GM12878 (cell line): ENCODE results near the gene CTDNEP1. TPM values are rescaled to one million over a fixed set of nuclear protein-coding genes. Genes with fewer than 3 reads are reported as not detected.

Experiments
- CREB1 ChIP-seq: IDR thresholded peaks from 2 replicates; pipeline ENCODE4 v1.6.1; 2012; ENCODE audit warnings: low read depth, mild to moderate bottlenecking, inconsistent platforms
- E2F8 ChIP-seq: fragments of 450-650 bp; IDR thresholded peaks from 2 replicates; pipeline ENCODE4 v1.6.1; 2018; ENCODE audit warnings: mild to moderate bottlenecking, low read depth, moderate library complexity; ENCODE audit not compliant: partially characterized antibody
- EZH2 ChIP-seq: IDR thresholded peaks from 2 replicates; pipeline ENCODE4 v1.6.1; 2012; ENCODE audit warnings: low read depth, mild to moderate bottlenecking, control low read depth, inconsistent platforms, low read length, borderline replicate concordance; ENCODE audit not compliant: control insufficient read depth
- IRF3 ChIP-seq: fragments of 450-650 bp; IDR thresholded peaks from 2 replicates; pipeline ENCODE4 v1.6.1; 2014; ENCODE audit warnings: mild to moderate bottlenecking
- MXI1 ChIP-seq: fragments of 150-350 bp; IDR thresholded peaks from 2 replicates; pipeline ENCODE4 v1.6.1; 2011; ENCODE audit warnings: low read depth, mild to moderate bottlenecking, inconsistent platforms, low read length, improper control_type of control experiment
- NKRF ChIP-seq: fragments of 450-650 bp; conservative IDR thresholded peaks from 2 replicates; pipeline ENCODE4 v1.6.1; 2017; ENCODE audit warnings: mild to moderate bottlenecking, moderate library complexity
- PML ChIP-seq: IDR thresholded peaks from 2 replicates; pipeline ENCODE4 v1.6.1; 2012; ENCODE audit warnings: low read length, inconsistent platforms
- PRDM15 ChIP-seq: fragments of 450-650 bp; formaldehyde crosslinking; IDR thresholded peaks from 2 replicates; pipeline ENCODE4 v1.4.0; 2020; ENCODE audit warnings: mild to moderate bottlenecking, moderate library complexity
- TBL1XR1 ChIP-seq: IDR thresholded peaks from 2 replicates; pipeline ENCODE4 v1.6.1; 2012; ENCODE audit warnings: low read depth, low read length, improper control_type of control experiment
- ZNF207 ChIP-seq: fragments of 450-650 bp; IDR thresholded peaks from 2 replicates; pipeline ENCODE4 v1.6.1; 2014; ENCODE audit warnings: antibody characterized with exemption, mild to moderate bottlenecking, borderline replicate concordance
- ZNF622 ChIP-seq: fragments of 450-650 bp; IDR thresholded peaks from 2 replicates; pipeline ENCODE4 v1.6.1; 2017; ENCODE audit warnings: mild to moderate bottlenecking, inconsistent platforms
- polyA plus RNA-seq, 11 experiments: library from polyadenylated mRNA; depleted of rRNA in 4 of 11; unstranded in 6 of 11; stranded (reverse) in 5 of 11; fragments of >200 nt; fragmentation: Nextera tagmentation in 4 of 11; fragmentation: Illumina TruSeq in 1 of 11; extraction: Ambion mirVana in 4 of 11; extraction: Trizol in 1 of 11; gene quantifications; 1 replicate in 1 of 11; 2 replicates in 10 of 11; pipeline versions ENCODE4 v1.2.1 to v1.2.3, GENCODE V29; 2011 to 2016; ENCODE audit warnings: inconsistent platforms in 2 of 11, missing spikeins in 2 of 11, low read depth in 1 of 11
- total RNA-seq, 4 experiments: library from RNA; depleted of rRNA in 3 of 4; stranded (reverse); fragments of >200 nt in 3 of 4; fragmentation: Illumina TruSeq in 1 of 4; extraction: Trizol in 1 of 4; gene quantifications; 2 replicates each; pipeline versions ENCODE4 v1.2.1 to v1.2.3, GENCODE V29; 2013 to 2021
- TF ChIP-seq, protein P1 (sequence below): IDR thresholded peaks from 2 replicates; pipeline ENCODE4 v1.6.1; 2011; ENCODE audit warnings: low read depth, low read length, improper control_type of control experiment, borderline replicate concordance
- TF ChIP-seq, protein P2 (sequence below): fragments of 450-650 bp; IDR thresholded peaks from 2 replicates; pipeline ENCODE4 v1.6.1; 2016; ENCODE audit warnings: mild to moderate bottlenecking, moderate library complexity, borderline replicate concordance

The CTDNEP1 gene
- total and polyA plus RNA-seq, 10 of the 15 experiments (the other 5 are each of a cell fraction or from before 2014, with no cell fraction given): 23.7 to 176 (median 30.3) TPM

DNA sequence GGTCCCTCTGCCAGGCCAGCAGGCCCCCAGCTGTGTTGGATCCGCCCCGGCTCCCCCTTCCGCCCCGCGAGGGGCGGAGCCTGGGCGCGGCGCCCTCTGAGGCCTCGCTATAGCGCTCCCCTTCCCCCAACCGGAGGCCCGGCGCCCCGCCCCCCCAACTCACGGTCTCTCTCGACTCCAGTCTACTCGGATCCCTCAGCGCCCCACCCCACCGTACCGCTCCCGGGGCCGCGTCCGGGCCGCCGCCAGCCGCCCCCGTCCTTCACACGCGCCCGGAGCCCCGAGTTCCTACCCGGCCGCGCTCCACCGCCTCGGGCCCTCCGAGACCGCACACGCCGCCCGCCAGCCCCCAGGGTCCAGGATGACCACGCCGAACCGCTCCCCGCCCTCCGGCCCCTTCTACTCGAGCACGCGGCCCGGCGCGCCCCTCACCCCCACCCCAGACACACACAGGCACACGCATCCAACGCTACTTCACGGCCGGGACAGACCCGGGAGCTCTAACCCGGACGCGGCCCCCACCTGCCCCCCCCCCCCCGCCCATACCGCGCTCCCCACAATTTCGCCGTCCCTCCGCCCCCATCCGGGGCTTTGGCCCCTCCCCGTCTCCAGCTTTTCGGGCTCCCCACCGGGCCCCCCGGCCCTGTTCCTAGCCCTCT, 13.6 kb downstream of the CTDNEP1 start (continued):
- TF ChIP-seq, protein P1, sequence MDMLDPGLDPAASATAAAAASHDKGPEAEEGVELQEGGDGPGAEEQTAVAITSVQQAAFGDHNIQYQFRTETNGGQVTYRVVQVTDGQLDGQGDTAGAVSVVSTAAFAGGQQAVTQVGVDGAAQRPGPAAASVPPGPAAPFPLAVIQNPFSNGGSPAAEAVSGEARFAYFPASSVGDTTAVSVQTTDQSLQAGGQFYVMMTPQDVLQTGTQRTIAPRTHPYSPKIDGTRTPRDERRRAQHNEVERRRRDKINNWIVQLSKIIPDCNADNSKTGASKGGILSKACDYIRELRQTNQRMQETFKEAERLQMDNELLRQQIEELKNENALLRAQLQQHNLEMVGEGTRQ: no peak
- TF ChIP-seq ZNF207 (no peak), TBL1XR1 (no peak), IRF3 (no peak), PRDM15 (CRISPR knock-in tag) (no peak), PML (no peak), EZH2 (no peak), NKRF (0 out of 2 replicates have a peak, but pooled peaks have one; percentile 26), ZNF622 (no peak), E2F8 (no peak), CREB1 (no peak), MXI1 (no peak)
- TF ChIP-seq, protein P2, sequence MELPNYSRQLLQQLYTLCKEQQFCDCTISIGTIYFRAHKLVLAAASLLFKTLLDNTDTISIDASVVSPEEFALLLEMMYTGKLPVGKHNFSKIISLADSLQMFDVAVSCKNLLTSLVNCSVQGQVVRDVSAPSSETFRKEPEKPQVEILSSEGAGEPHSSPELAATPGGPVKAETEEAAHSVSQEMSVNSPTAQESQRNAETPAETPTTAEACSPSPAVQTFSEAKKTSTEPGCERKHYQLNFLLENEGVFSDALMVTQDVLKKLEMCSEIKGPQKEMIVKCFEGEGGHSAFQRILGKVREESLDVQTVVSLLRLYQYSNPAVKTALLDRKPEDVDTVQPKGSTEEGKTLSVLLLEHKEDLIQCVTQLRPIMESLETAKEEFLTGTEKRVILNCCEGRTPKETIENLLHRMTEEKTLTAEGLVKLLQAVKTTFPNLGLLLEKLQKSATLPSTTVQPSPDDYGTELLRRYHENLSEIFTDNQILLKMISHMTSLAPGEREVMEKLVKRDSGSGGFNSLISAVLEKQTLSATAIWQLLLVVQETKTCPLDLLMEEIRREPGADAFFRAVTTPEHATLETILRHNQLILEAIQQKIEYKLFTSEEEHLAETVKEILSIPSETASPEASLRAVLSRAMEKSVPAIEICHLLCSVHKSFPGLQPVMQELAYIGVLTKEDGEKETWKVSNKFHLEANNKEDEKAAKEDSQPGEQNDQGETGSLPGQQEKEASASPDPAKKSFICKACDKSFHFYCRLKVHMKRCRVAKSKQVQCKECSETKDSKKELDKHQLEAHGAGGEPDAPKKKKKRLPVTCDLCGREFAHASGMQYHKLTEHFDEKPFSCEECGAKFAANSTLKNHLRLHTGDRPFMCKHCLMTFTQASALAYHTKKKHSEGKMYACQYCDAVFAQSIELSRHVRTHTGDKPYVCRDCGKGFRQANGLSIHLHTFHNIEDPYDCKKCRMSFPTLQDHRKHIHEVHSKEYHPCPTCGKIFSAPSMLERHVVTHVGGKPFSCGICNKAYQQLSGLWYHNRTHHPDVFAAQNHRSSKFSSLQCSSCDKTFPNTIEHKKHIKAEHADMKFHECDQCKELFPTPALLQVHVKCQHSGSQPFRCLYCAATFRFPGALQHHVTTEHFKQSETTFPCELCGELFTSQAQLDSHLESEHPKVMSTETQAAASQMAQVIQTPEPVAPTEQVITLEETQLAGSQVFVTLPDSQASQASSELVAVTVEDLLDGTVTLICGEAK: no peak
